HuH-7 (cell line): ENCODE data around the gene MET.
"Not testable (repeated sequence)": the region's sequence is repeated elsewhere in the genome, so short reads cannot be mapped to it uniquely, and the experiment has no call there.

ENCODE experiments used
- DNase-seq: peaks from one replicate; pipeline ENCODE4 v3.0.0; 2011; ENCODE audit warnings: low spot score

Gene MET

GRCh38 chr7:116728413-116728812 is 56.4 kb downstream of the MET start:
- no peak for DNase-seq

- no peak for DNase-seq
These were observed 58.4 kb downstream of the MET start for GRCh38 chr7:116730097-116731022.

- no peak for DNase-seq
These were observed 59.0 kb downstream of the MET start for GRCh38 chr7:116731023-116731395.

GRCh38 chr7:116731445-116732335 is 59.7 kb downstream of the MET start:
- no peak for DNase-seq

GRCh38 chr7:116732788-116733694 is 61.0 kb downstream of the MET start:
- DNase-seq: no peak

DNA sequence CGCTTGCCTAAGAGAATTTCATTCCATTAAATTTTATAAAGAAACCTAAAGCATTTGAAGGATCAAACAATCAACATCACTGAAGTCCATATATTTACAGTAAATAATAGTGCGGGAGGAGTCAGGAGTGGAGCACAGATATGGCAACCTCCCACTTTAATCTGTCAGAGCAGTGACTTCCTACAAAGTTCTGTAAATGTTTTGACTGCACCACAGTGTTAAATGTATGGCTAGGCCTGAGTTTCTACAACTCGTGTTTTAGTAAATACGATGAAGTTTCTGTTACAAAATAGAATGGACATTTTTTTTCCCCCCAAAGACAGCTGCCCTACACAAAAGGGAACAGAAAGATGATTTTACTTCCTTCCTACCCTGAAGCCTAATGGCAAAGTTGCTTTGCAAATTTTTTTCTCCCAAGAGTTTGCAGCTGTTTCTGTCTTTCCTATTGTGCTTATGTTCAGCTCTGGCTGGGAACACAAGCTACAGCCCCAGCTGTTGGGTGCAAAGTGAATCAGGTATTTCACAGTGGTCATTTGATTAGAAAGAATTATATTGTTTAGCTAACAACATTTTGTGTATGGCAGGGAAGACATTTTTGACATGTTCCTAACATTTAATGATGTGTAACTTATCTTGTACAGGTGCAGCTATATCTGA is 62.1 kb downstream of the MET start:
- no peak for DNase-seq

DNA sequence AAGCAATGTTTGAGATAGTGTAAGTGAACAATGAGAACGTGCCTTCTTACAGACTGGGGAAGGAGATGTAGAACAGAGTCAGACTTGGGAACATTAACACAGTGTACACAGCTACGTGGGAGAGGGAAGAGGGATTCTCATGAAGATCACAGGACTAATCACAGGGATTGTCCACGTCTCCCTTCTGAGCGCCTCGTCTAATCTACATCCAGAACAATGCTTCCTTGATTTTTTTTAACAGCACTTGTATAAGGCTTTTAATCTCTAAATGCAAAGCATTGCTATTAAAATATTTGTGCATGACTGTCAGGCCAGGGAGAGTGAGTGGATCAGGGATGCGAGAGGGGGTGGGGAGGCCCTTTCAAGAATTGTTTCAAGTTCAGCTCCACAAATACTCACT is 62.7 kb downstream of the MET start:
- no peak for DNase-seq

GRCh38 chr7:116736927-116737715 is 65.1 kb downstream of the MET start:
- DNase-seq: no peak

- no peak for DNase-seq
These were observed 66.4 kb downstream of the MET start for GRCh38 chr7:116738378-116738777.

GRCh38 chr7:116739307-116739706 is 67.3 kb downstream of the MET start:
- no peak for DNase-seq

GRCh38 chr7:116740231-116740630 is 68.2 kb downstream of the MET start:
- no peak for DNase-seq

- no peak for DNase-seq
These were observed 68.9 kb downstream of the MET start for GRCh38 chr7:116740755-116741462.

- DNase-seq: no peak
These were observed 69.8 kb downstream of the MET start for GRCh38 chr7:116741625-116742316.

GRCh38 chr7:116742641-116743040 is 70.6 kb downstream of the MET start:
- DNase-seq: no peak

DNA sequence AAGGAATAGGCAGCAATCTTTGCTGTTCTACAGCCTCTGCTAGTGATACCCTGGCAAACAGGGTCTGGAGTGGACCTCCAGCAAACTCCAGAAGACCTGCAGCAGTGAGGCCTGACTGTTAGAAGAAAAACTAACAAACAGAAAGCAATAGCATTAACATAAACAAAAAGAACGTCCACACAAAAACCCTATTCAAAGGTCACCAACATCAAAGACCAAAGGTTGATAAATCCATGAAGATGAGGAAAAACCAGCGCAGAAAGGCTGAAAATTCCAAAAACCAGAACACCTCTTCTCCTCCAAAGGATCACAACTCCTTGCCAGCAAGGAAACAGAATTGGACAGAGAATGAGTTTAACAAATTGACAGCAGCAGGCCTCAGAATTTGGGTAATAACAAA is 71.8 kb downstream of the MET start:
- DNase-seq: not testable (repeated sequence)

DNA sequence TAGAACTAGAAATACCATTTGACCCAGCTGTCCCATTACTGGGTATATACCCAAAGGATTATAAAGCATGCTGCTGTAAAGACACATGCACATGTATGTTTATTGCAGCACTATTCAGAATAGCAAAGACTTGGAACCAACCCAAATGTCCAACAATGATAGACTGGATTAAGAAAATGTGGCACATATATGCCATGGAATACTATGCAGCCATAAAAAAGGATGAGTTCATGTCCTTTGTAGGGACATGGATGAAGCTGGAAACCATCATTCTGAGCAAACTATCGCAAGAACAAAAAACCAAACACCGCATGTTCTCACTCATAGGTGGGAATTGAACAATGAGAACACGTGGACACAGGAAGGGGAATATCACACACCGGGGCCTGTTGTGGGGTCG is 74.4 kb downstream of the MET start:
- DNase-seq: not testable (repeated sequence)

DNA sequence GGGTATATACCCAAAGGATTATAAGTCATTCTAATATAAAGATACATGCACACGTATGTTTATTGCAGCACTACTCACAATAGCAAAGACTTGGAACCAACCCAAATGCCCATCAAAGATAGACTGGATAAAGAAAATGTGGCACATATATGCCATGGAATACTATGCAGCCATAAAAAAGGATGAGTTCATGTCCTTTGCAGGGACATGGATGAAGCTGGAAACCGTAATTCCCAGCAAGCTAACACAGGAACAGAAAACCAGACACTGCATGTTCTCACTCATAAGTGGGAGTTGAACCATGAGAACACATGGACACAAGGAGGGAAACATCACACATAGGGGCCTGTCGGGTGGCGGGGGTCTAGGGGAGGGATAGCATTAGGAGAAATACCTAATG is 79.1 kb downstream of the MET start:
- not testable (repeated sequence) for DNase-seq

- no peak for DNase-seq
These were observed 80.5 kb downstream of the MET start for GRCh38 chr7:116752305-116753074.

DNA sequence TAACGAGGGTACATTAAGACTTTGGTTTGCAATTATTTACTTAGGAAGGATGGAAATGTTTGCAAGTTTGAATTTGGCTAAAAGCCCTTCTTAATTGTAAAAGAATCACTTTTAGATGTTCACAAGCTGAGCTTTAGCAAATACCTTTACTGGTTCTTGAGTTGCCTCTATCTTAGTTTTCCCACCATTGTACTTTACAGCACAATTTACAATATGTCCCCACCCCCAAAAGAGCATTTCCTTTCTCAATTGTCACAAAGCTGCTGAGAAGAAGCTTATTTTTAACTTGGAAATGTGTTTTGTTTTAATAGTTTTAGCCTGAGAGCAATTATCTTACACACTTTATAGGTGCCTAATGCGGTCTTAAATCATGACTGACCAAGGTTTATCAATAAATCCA is 81.1 kb downstream of the MET start:
- no peak for DNase-seq
